ENCODE measurements around the gene PICALM.

PICALM gene

GRCh38 chr11:86063536-86063935, 5.3 kb downstream of the PICALM start:
- in situ Hi-C loops (cut with MboI; ENCODE audit: low pct_unique_long_range_greater_than_20kb, low sequenced_read_pairs, unreplicated experiment) = no loop called here
- no peak for TF ChIP-seq CTCF (IDR thresholded peaks at IDR 0.05; ENCODE audit: extremely low read depth, insufficient read depth, missing control alignments)

DNA sequence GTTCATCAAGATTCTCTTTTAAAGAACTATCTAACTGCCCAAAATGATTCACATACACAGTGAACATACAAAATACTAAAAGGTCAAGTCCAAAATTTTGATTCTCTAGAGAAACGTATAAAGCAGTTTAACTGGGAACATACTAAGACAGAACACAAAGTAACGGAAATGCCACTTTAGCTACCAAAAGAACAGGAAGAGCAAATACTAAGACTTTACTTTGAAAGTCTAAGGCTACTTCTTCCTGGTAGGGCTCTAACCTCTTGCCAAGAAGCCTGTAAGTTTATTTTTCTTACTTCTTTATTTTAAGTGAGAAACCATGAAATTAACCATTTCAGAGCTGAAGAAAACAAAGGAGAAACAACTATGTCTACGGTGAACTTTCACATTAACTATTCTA, 6.2 kb downstream of the PICALM start:
- TF ChIP-seq CTCF (IDR thresholded peaks at IDR 0.05; ENCODE audit: extremely low read depth, insufficient read depth, missing control alignments) = no peak
- in situ Hi-C loops (cut with MboI; ENCODE audit: low pct_unique_long_range_greater_than_20kb, low sequenced_read_pairs, unreplicated experiment) = no loop called here
- no peak for DNase-seq (ENCODE audit: low spot score)

More at GRCh38 chr11:86063536-86063935, 5.3 kb downstream of the PICALM start:
- no peak for DNase-seq (ENCODE audit: low spot score)

- DNase-seq (ENCODE audit: low spot score) = no peak
- no peak for TF ChIP-seq CTCF (IDR thresholded peaks at IDR 0.05; ENCODE audit: extremely low read depth, insufficient read depth, missing control alignments)
- in situ Hi-C loops (cut with MboI; ENCODE audit: low pct_unique_long_range_greater_than_20kb, low sequenced_read_pairs, unreplicated experiment) = no loop called here
These were observed 7.2 kb downstream of the PICALM start for GRCh38 chr11:86061483-86062205.

DNA sequence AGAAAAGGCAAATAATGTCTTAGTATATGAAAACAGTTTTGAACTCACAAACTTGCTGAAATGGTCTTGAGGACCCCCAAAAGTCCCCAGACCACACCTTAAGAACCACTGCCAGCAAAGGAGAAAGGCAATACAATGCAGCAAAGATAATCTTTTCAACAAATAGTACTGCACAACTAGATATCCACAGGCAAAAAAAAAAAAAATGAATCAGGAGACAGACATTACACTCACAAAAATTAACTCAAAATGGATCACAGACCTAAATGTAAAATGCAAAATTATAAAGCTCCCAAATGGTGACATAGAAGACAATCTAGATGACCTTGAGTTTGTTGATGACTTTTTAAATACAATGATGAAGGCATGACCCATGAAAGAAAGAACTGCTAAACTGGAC, 8.3 kb downstream of the PICALM start:
- TF ChIP-seq CTCF (IDR thresholded peaks at IDR 0.05; ENCODE audit: extremely low read depth, insufficient read depth, missing control alignments) = no peak
- in situ Hi-C loops (cut with MboI; ENCODE audit: low pct_unique_long_range_greater_than_20kb, low sequenced_read_pairs, unreplicated experiment) = no loop called here
- DNase-seq (ENCODE audit: low spot score) = no peak

- no peak for DNase-seq (ENCODE audit: low spot score)
- TF ChIP-seq CTCF (IDR thresholded peaks at IDR 0.05; ENCODE audit: extremely low read depth, insufficient read depth, missing control alignments) = no peak
- in situ Hi-C loops (cut with MboI; ENCODE audit: low pct_unique_long_range_greater_than_20kb, low sequenced_read_pairs, unreplicated experiment) = no loop called here
These were observed 10.5 kb downstream of the PICALM start for GRCh38 chr11:86058360-86058759.

GRCh38 chr11:86056351-86056854, 12.5 kb downstream of the PICALM start:
- no peak for TF ChIP-seq CTCF (IDR thresholded peaks at IDR 0.05; ENCODE audit: extremely low read depth, insufficient read depth, missing control alignments)
- in situ Hi-C loops (cut with MboI; ENCODE audit: low pct_unique_long_range_greater_than_20kb, low sequenced_read_pairs, unreplicated experiment) = no loop called here

More at GRCh38 chr11:86056351-86056854, 12.5 kb downstream of the PICALM start:
- DNase-seq (ENCODE audit: low spot score) = no peak
